ENCODE data around the gene COMMD1. TPM values are rescaled to one million over a fixed set of nuclear protein-coding genes. Genes with fewer than 3 reads are reported as not detected.
"Not testable (repeated sequence)": the region's sequence is repeated elsewhere in the genome, so short reads cannot be mapped to it uniquely, and the experiment has no call there.

Gene COMMD1
- total RNA-seq, 1 experiment from 2014 or later = 41.4 TPM

GRCh38 chr2:61951881-61952280 lies 46.4 kb downstream of the COMMD1 start:
- BruUV-seq (replicated peaks) = no TSS peak
- intact Hi-C loops (cut with micrococcal nuclease; ENCODE audit: unreplicated experiment) = no loop called here

GRCh38 chr2:61952288-61952687 lies 46.8 kb downstream of the COMMD1 start:
- no peak overlapping the region for H3K27ac ChIP-seq (ENCODE audit: low read depth, low read length, poor library complexity, severe bottlenecking)
- ChIA-PET POLR2A (ENCODE audit: low non-redundant PET) (no interaction called here), CTCF (no interaction called here)
- TF ChIP-seq EZH2 (IDR thresholded peaks at IDR 0.05; ENCODE audit: borderline replicate concordance, low read depth, low read length, poor library complexity, severe bottlenecking) = no peak
- no peak for TF ChIP-seq CTCF (conservative IDR thresholded peaks at IDR 0.05; ENCODE audit: low read depth, low read length)
- H3K4me3 ChIP-seq (ENCODE audit: low read depth, low read length, poor library complexity, severe bottlenecking) = no peak overlapping the region
- H3K27me3 ChIP-seq (replicated peaks; ENCODE audit: insufficient read depth, low read depth, low read length, poor library complexity) = no peaks in the 10 kb centered on the region
- intact Hi-C loops (cut with micrococcal nuclease; ENCODE audit: unreplicated experiment) = no loop called here
- H3K4me1 ChIP-seq (ENCODE audit: insufficient read depth, low read length, poor library complexity, severe bottlenecking) = no peaks in the 10 kb centered on the region
- no peaks in the 10 kb centered on the region for H3K36me3 ChIP-seq (ENCODE audit: insufficient read depth, low read length, poor library complexity, severe bottlenecking)
- H3K9me3 ChIP-seq (ENCODE audit: low read depth, low read length, poor library complexity, severe bottlenecking) = no peaks in the 10 kb centered on the region
- no peak for DNase-seq (ENCODE audit: low spot score)
- no TSS peak for BruUV-seq (replicated peaks)

More at GRCh38 chr2:61951881-61952280, 46.4 kb downstream of the COMMD1 start:
- TF ChIP-seq EZH2 (IDR thresholded peaks at IDR 0.05; ENCODE audit: borderline replicate concordance, low read depth, low read length, poor library complexity, severe bottlenecking) (no peak), CTCF (conservative IDR thresholded peaks at IDR 0.05; ENCODE audit: low read depth, low read length) (no peak)
- no peaks in the 10 kb centered on the region for H3K4me1 ChIP-seq (ENCODE audit: insufficient read depth, low read length, poor library complexity, severe bottlenecking)
- no peaks in the 10 kb centered on the region for H3K9me3 ChIP-seq (ENCODE audit: low read depth, low read length, poor library complexity, severe bottlenecking)
- H3K36me3 ChIP-seq (ENCODE audit: insufficient read depth, low read length, poor library complexity, severe bottlenecking) = no peaks in the 10 kb centered on the region
- ChIA-PET CTCF (no interaction called here), POLR2A (ENCODE audit: low non-redundant PET) (no interaction called here)
- no peak for DNase-seq (ENCODE audit: low spot score)
- no peak overlapping the region for H3K27ac ChIP-seq (ENCODE audit: low read depth, low read length, poor library complexity, severe bottlenecking)
- no peaks in the 10 kb centered on the region for H3K27me3 ChIP-seq (replicated peaks; ENCODE audit: insufficient read depth, low read depth, low read length, poor library complexity)
- H3K4me3 ChIP-seq (ENCODE audit: low read depth, low read length, poor library complexity, severe bottlenecking) = no peak overlapping the region

- intact Hi-C loops (cut with micrococcal nuclease; ENCODE audit: unreplicated experiment); H3K27me3 ChIP-seq (replicated peaks; ENCODE audit: insufficient read depth, low read depth, low read length, poor library complexity); DNase-seq (ENCODE audit: low spot score); H3K9me3 ChIP-seq (ENCODE audit: low read depth, low read length, poor library complexity, severe bottlenecking); H3K4me3 ChIP-seq (ENCODE audit: low read depth, low read length, poor library complexity, severe bottlenecking); H3K36me3 ChIP-seq (ENCODE audit: insufficient read depth, low read length, poor library complexity, severe bottlenecking); CTCF ChIA-PET; BruUV-seq (replicated peaks); POLR2A ChIA-PET (ENCODE audit: low non-redundant PET); H3K27ac ChIP-seq (ENCODE audit: low read depth, low read length, poor library complexity, severe bottlenecking); H3K4me1 ChIP-seq (ENCODE audit: insufficient read depth, low read length, poor library complexity, severe bottlenecking): not testable (repeated sequence)
Measured at GRCh38 chr2:61954856-61955255, 49.4 kb downstream of the COMMD1 start.

GRCh38 chr2:61959381-61960293 lies 54.2 kb downstream of the COMMD1 start:
- TF ChIP-seq EZH2 (IDR thresholded peaks at IDR 0.05; ENCODE audit: borderline replicate concordance, low read depth, low read length, poor library complexity, severe bottlenecking) (no peak), CTCF (conservative IDR thresholded peaks at IDR 0.05; ENCODE audit: low read depth, low read length) (no peak)
- Histone ChIP-seq H3K36me3 (ENCODE audit: insufficient read depth, low read length, poor library complexity, severe bottlenecking) (no peaks in the 10 kb centered on the region), H3K4me3 (ENCODE audit: low read depth, low read length, poor library complexity, severe bottlenecking) (no peak overlapping the region), H3K27me3 (replicated peaks; ENCODE audit: insufficient read depth, low read depth, low read length, poor library complexity) (no peaks in the 10 kb centered on the region), H3K9me3 (ENCODE audit: low read depth, low read length, poor library complexity, severe bottlenecking) (no peaks in the 10 kb centered on the region), H3K27ac (ENCODE audit: low read depth, low read length, poor library complexity, severe bottlenecking) (no peak overlapping the region), H3K4me1 (ENCODE audit: insufficient read depth, low read length, poor library complexity, severe bottlenecking) (no peaks in the 10 kb centered on the region)
- ChIA-PET POLR2A (ENCODE audit: low non-redundant PET) (no interaction called here), CTCF (no interaction called here)
- DNase-seq (ENCODE audit: low spot score) = peak; percentile 15
- intact Hi-C loops (cut with micrococcal nuclease; ENCODE audit: unreplicated experiment) = no loop called here
- BruUV-seq (replicated peaks) = no TSS peak

All from A673 (cell line).